Astrocyte of the spinal cord (primary cell): ENCODE measurements around the gene CASD1.

Source experiments
- DNase-seq: peaks from one replicate; pipeline ENCODE4 v3.0.0; 2011; ENCODE audit warnings: low read depth, low spot score
- H3K4me3 ChIP-seq: 2 replicates; pipeline ENCODE4 v1.5.1; 2011; ENCODE audit warnings: low read depth, mild to moderate bottlenecking, low read length, moderate library complexity
- CTCF ChIP-seq: IDR thresholded peaks from 2 replicates; pipeline ENCODE4 v1.5.1; 2012; ENCODE audit warnings: low read depth, mild to moderate bottlenecking, low read length, inconsistent platforms
- in situ Hi-C: cut with HindIII; loops from 2 replicates; pipeline ENCODE4 v1.10.0; 2017; ENCODE audit warnings: low sequenced_read_pairs

Gene CASD1

GRCh38 chr7:94511718-94512117 lies 2.1 kb downstream of the CASD1 start:
- H3K4me3 ChIP-seq: no peak overlapping the region
- no peak for TF ChIP-seq CTCF
- in situ Hi-C loops: no loop called here
- DNase-seq: no peak

- TF ChIP-seq CTCF: no peak
- no peak for DNase-seq
- in situ Hi-C loops: no loop called here
- no peak overlapping the region for H3K4me3 ChIP-seq
Measured at GRCh38 chr7:94512735-94513564, 3.3 kb downstream of the CASD1 start.

GRCh38 chr7:94513565-94513860 lies 3.9 kb downstream of the CASD1 start:
- no peak for TF ChIP-seq CTCF
- DNase-seq: peak; percentile 9
- no peak overlapping the region for H3K4me3 ChIP-seq
- in situ Hi-C loops: no loop called here

- in situ Hi-C loops: no loop called here
- no peak for DNase-seq
- TF ChIP-seq CTCF: no peak
- H3K4me3 ChIP-seq: no peak overlapping the region
Measured at GRCh38 chr7:94514140-94514889, 4.7 kb downstream of the CASD1 start.

GRCh38 chr7:94514917-94515316 lies 5.3 kb downstream of the CASD1 start:
- H3K4me3 ChIP-seq: no peak overlapping the region
- DNase-seq: no peak

GRCh38 chr7:94525923-94526322 lies 16.3 kb downstream of the CASD1 start:
- no peak overlapping the region for H3K4me3 ChIP-seq
- no peak for TF ChIP-seq CTCF
- in situ Hi-C loops: no loop called here
- DNase-seq: peak; percentile 8

More at GRCh38 chr7:94514917-94515316, 5.3 kb downstream of the CASD1 start:
- no peak for TF ChIP-seq CTCF
- in situ Hi-C loops: no loop called here
